OCI-LY3 (cell line): Measurements from ENCODE around the gene PEAK3.

Experiments used
- H2AFZ ChIP-seq: fragments of 200-600, 300-600 bp; shearing (Covaris generic); 2 replicates; pipeline ENCODE4 v1.6.0; 2014; ENCODE audit warnings: antibody characterized with exemption, low read depth, low read length
- H3K27ac ChIP-seq: fragments of 200-600, 300-600 bp; sonication (generic); 2 replicates; pipeline ENCODE4 v1.5.1; 2014; ENCODE audit warnings: mild to moderate bottlenecking, low read length, moderate library complexity, mixed read lengths
- H3K27me3 ChIP-seq: fragments of 200-600, 300-600 bp; sonication (generic); 2 replicates; pipeline ENCODE4 v1.6.1; 2014; ENCODE audit warnings: low read depth, low read length, mixed read lengths
- H3K36me3 ChIP-seq: fragments of 200-600, 300-600 bp; sonication (generic); replicated peaks from 2 replicates; pipeline ENCODE3; 2014; ENCODE audit warnings: low read depth, low read length, mixed read lengths
- H3K4me1 ChIP-seq: fragments of 300-600, 200-600 bp; sonication (generic); 2 replicates; pipeline ENCODE4 v1.6.1; 2014; ENCODE audit warnings: low read length, mixed read lengths
- H3K4me2 ChIP-seq: fragments of 200-600, 300-600 bp; sonication (generic); 2 replicates; pipeline ENCODE4 v1.6.1; 2014; ENCODE audit warnings: low read length, mixed read lengths
- H3K4me3 ChIP-seq: fragments of 300-600, 200-600 bp; sonication (generic); 2 replicates; pipeline ENCODE4 v1.5.1; 2014; ENCODE audit warnings: antibody characterized with exemption, mild to moderate bottlenecking, low read length, moderate library complexity
- H3K79me2 ChIP-seq: fragments of 300-600, 200-600 bp; shearing (Covaris generic); 2 replicates; pipeline ENCODE4 v1.6.1; 2014; ENCODE audit warnings: mild to moderate bottlenecking, low read length, mixed read lengths
- H3K9ac ChIP-seq: fragments of 300-600, 200-600 bp; shearing (Covaris generic); 2 replicates; pipeline ENCODE4 v1.6.0; 2014; ENCODE audit warnings: mild to moderate bottlenecking, low read length, moderate library complexity
- H3K9me3 ChIP-seq: fragments of 200-600, 300-600 bp; shearing (Covaris generic); 2 replicates; pipeline ENCODE4 v1.6.1; 2014; ENCODE audit warnings: low read length, mixed read lengths; ENCODE audit not compliant: insufficient read depth
- H4K20me1 ChIP-seq: fragments of 200-600, 300-600 bp; sonication (generic); 2 replicates; pipeline ENCODE4 v1.6.1; 2016; ENCODE audit warnings: low read length, mixed read lengths; ENCODE audit not compliant: insufficient read depth
- EZH2phosphoT487 ChIP-seq: fragments of 200-600 bp; shearing (Covaris generic); IDR thresholded peaks from 2 replicates; pipeline ENCODE4 v1.6.1; 2018; ENCODE audit warnings: antibody characterized with exemption, mixed run types, low read depth
- TF ChIP-seq, protein P1 (sequence below): fragments of 200-600, 300-600 bp; sonication (generic); IDR thresholded peaks from 2 replicates; pipeline ENCODE4 v1.5.1; 2014; ENCODE audit warnings: antibody characterized with exemption, low read length, low read depth

PEAK3 gene

DNA sequence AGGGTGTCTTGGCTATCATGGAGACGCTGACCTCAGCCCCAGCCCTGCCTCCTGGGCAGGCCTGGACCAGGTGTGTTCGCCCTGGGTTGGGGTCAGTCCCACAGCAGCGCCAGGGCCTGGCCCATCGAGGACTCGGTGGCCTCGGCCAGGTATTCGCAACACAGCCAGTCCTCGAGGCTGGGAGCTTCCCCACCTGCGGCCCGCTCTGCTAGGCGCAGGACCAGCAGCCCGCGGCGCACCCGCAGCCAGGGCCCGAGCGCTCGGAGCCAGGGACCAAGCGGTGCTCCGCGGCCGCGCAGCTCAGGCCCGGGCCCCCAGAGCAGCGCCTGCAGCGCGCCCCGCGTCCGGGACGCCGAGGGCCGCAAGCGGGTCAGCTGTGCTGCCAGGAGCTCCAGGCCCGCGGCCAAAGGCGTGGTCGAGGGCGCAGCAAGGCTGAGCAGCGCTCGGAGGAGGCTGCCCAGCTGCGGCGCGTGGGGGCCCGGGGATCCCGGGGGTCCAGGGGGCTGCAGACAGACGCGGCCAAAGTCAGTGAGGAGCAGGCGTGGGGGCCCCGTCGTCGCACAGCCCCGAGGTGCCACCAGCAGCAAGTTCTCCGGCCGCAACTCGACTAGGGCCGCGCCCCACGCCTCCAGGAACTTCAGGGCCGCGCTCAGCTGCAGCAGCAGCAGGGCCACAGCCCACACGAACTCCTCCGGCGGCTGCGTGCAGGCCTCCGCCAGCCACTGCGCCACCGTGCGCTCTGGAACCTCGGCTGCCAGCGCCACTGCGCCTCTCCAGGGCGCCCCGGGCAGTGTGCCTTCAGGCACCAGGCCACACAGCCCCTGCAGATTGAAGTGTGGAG, 6.2 kb downstream of the PEAK3 start:
- H2AFZ ChIP-seq: no peak overlapping the region
- no peak overlapping the region for H3K4me3 ChIP-seq
- TF ChIP-seq, protein P1, sequence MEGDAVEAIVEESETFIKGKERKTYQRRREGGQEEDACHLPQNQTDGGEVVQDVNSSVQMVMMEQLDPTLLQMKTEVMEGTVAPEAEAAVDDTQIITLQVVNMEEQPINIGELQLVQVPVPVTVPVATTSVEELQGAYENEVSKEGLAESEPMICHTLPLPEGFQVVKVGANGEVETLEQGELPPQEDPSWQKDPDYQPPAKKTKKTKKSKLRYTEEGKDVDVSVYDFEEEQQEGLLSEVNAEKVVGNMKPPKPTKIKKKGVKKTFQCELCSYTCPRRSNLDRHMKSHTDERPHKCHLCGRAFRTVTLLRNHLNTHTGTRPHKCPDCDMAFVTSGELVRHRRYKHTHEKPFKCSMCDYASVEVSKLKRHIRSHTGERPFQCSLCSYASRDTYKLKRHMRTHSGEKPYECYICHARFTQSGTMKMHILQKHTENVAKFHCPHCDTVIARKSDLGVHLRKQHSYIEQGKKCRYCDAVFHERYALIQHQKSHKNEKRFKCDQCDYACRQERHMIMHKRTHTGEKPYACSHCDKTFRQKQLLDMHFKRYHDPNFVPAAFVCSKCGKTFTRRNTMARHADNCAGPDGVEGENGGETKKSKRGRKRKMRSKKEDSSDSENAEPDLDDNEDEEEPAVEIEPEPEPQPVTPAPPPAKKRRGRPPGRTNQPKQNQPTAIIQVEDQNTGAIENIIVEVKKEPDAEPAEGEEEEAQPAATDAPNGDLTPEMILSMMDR: no peak
- no peak for TF ChIP-seq EZH2phosphoT487
- no peak overlapping the region for H3K27ac ChIP-seq
- peaks cover 45% of the 10 kb centered on the region for H3K79me2 ChIP-seq
- peaks cover 28% of the 10 kb centered on the region for H3K4me1 ChIP-seq
- H3K36me3 ChIP-seq: peaks cover 35% of the 10 kb centered on the region
- H4K20me1 ChIP-seq: peaks cover 54% of the 10 kb centered on the region
- no peak overlapping the region for H3K9ac ChIP-seq
- H3K27me3 ChIP-seq: peaks cover 7% of the 10 kb centered on the region; the same call in 1 of the 2 replicates
- no peak overlapping the region for H3K4me2 ChIP-seq
- H3K9me3 ChIP-seq: no peaks in the 10 kb centered on the region

DNA sequence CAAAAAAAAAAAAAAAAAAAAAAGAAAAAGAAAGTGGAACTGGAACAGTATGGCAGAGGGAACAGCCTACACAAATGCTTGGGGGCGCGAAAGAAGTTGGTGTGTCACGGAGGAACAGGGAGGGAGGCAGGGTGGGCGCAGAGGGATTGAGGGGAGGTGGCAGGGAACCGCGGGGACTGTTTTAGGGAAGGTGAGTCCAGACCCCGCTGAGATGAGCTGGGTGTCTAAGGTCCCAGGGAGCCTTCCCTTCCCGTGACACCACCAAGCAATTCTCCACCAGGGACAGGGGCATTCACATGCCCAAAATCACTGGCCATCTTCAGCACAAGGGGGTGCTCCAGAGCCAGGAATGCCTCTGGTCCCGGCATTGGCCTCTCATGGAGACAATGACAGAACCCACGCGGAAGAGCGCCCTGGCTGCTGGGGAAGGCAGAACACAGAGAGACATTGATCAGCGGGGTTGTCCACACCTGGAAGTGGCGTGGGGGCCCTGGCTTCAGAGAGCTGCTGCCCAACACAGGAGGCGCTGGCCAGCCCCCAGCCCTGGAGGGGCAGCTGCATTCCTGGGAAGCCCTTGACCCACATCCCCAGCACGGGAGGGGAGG, 6.9 kb downstream of the PEAK3 start:
- peaks cover 52% of the 10 kb centered on the region for H3K79me2 ChIP-seq
- no peak overlapping the region for H3K9ac ChIP-seq
- no peak overlapping the region for H3K4me2 ChIP-seq
- H2AFZ ChIP-seq: no peak overlapping the region
- no peaks in the 10 kb centered on the region for H3K9me3 ChIP-seq
- peaks cover 41% of the 10 kb centered on the region for H3K36me3 ChIP-seq
- no peak for TF ChIP-seq EZH2phosphoT487
- TF ChIP-seq, protein P1: peak; percentile 40
- peaks cover 28% of the 10 kb centered on the region for H3K4me1 ChIP-seq
- no peaks in the 10 kb centered on the region for H3K27me3 ChIP-seq
- H3K4me3 ChIP-seq: no peak overlapping the region
- H4K20me1 ChIP-seq: peaks cover 59% of the 10 kb centered on the region
- H3K27ac ChIP-seq: no peak overlapping the region

DNA sequence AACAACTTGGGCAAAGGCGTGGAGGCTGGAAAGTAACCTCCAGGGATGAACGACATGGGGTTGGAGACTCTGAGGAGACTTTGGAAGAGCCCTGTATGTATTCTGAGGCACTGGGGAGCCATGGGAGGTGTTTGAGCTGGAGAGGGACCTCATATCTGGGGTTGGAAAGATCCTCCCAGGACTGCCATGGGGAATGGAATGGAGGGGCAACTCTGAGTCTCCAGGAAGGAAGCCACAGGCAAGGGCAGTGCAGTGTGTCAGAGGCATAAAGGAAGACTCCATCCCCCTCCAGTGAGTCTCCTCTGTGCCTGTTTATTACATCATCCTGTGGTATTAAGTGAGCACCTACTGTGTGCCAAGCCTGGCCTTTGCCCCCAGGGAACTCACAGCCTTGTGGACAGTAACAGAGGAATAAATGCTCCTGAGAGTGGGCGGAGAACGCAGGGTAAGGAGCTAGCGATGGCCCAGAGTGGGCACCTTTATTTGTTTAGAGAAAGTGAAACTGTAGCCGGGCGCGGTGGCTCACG, 7.7 kb downstream of the PEAK3 start:
- H3K27ac ChIP-seq: peak overlapping the region; percentile 7; the same call in 1 of the 2 replicates
- peak overlapping the region; percentile 89 for H3K4me2 ChIP-seq
- H3K9ac ChIP-seq: peak overlapping the region; percentile 7; the same call in 1 of the 2 replicates
- H3K9me3 ChIP-seq: no peaks in the 10 kb centered on the region
- peaks cover 28% of the 10 kb centered on the region for H3K4me1 ChIP-seq
- H3K27me3 ChIP-seq: no peaks in the 10 kb centered on the region
- no peak overlapping the region for H2AFZ ChIP-seq
- H4K20me1 ChIP-seq: peaks cover 66% of the 10 kb centered on the region
- H3K36me3 ChIP-seq: peaks cover 44% of the 10 kb centered on the region
- H3K79me2 ChIP-seq: peaks cover 60% of the 10 kb centered on the region
- TF ChIP-seq EZH2phosphoT487: no peak
- TF ChIP-seq, protein P1: no peak
- H3K4me3 ChIP-seq: peak overlapping the region; percentile 51
